ENCODE results near the gene SOAT2.

Gene SOAT2

GRCh38 chr12:53102883-53103807, at the start of gene SOAT2:
SOAT2 (plus strand) TSS chr12:53103486; CDS start chr12:53103578, 92 bp downstream.
- DNase-seq = no peak

GRCh38 chr12:53054112-53054878, 49.0 kb upstream of the SOAT2 start:
- peak; percentile 87 for DNase-seq

- DNase-seq = no peak
These were observed 47.6 kb upstream of the SOAT2 start for GRCh38 chr12:53055471-53056266.

GRCh38 chr12:53056296-53056695, 47.0 kb upstream of the SOAT2 start:
- DNase-seq = no peak

- no peak for DNase-seq
These were observed 46.4 kb upstream of the SOAT2 start for GRCh38 chr12:53056901-53057300.

- DNase-seq = no peak
These were observed 45.3 kb upstream of the SOAT2 start for GRCh38 chr12:53057816-53058500.

GRCh38 chr12:53058674-53059433, 44.4 kb upstream of the SOAT2 start:
- DNase-seq = no peak

GRCh38 chr12:53059434-53060063, 43.7 kb upstream of the SOAT2 start:
- DNase-seq = no peak

GRCh38 chr12:53060064-53060720, 43.1 kb upstream of the SOAT2 start:
- no peak for DNase-seq

GRCh38 chr12:53060721-53061276, 42.5 kb upstream of the SOAT2 start:
- no peak for DNase-seq

- DNase-seq = peak; percentile 40
These were observed 41.8 kb upstream of the SOAT2 start for GRCh38 chr12:53061404-53062010.

- DNase-seq = peak; percentile 80
These were observed 41.0 kb upstream of the SOAT2 start for GRCh38 chr12:53062011-53062961.

GRCh38 chr12:53062977-53063707, 40.1 kb upstream of the SOAT2 start:
- DNase-seq = no peak

- peak; percentile 56 for DNase-seq
These were observed 39.3 kb upstream of the SOAT2 start for GRCh38 chr12:53063708-53064612.

GRCh38 chr12:53064613-53065436, 38.5 kb upstream of the SOAT2 start:
- DNase-seq = no peak

GRCh38 chr12:53065470-53065869, 37.8 kb upstream of the SOAT2 start:
- DNase-seq = no peak
